Activated CD8-positive, alpha-beta memory T cell treated with anti-CD3 and anti-CD28 coated beads for 48 hours (primary cell): ENCODE data around the gene SAMD4B.

Source experiments
- DNase-seq, 3 experiments: peaks; one replicate each; pipeline ENCODE4 v3.0.0-alpha.2; 2020; ENCODE audit warnings: low read depth in 2 of 3, low spot score in 2 of 3

SAMD4B gene

DNA sequence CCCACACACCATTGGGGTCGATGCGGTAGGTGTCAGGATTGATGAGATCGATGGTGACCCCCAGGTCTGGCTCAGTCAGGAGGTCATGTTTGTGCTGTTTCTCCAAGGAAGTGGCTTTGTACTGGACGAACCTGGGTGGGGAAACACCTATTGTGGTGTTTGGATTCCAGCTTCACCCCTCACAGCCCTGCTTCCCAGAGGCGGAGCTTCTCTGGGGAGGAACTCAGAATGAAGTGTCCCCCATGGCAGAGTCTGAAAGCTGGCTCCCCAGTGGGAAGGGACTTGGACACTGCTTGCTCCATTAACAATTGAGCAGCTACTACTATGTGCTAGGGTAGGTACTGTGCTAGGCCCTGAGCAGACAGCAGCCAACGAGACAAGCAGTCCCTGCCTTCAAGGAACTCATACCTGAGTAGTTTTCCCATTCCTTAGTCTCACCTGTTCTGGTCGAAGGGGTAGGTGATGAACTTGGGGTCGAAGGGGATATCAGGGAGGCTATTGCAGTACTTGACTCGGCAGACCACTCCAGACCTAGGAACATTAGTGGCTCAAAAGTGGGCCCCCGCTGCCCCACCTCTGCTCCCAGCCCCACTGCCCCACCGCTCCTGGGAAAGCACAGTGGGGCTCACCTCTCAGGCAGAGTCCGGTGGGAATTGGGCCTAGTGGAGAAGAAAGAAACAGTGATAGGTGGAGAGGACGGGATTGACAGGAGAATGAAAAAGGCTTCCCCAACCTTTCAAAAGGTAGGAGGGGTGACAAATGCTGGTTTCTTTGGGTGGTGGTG is 47.6 kb downstream of the SAMD4B start:
- DNase-seq: no peak

DNA sequence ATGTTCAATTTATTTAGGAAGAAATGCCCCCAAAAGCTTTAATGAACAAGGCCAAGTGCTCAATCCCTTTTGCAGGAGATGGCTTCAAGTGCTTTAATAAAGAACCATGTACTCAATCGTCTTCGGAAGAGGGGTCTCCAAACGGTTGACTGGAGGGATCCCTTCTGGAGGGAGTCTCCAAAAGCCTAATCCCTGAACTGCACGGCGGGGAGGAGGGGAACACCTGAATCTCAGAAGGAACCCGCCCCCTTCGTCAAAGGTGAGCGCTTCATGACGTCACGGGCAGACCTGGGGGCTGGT is 48.2 kb downstream of the SAMD4B start:
- DNase-seq: peak in 1 of 3 experiments; percentile 64

DNA sequence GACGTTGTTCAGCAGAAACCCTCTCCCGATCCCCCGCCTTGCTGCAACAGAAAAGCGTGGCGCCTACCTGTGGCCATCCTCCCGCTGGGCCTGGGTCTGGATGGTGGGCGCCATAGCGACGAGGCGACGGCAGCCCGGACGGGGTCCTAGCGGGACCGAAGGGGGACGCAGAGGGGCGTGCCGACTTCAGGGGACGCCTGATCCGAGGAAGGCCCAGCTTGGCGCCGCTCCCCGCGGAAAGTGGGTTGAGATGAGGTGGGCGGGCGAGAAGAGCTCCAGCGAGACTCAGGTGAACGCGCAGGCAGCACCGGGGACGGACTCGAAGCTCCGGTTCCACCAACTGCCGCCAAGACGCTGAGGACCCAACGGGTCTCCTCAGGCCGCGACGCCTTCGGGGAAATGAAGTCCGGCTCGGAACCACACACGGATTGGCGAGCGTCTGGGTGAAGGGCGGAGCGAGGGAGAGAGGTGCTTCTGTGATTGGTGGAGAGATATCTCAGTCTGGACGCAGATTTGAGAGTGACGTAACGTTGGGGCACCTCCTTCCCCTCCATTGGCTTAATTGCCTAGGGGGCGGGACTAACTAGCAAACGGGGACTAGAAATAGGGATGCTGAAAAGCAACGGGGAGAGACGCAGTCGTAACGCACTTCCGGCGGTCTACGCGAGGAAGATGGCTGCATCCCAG is 48.7 kb downstream of the SAMD4B start, which contains the start of the genes MED29 and PAF1:
TSS of gene MED29 (plus strand) at position 628 of the 687 bp plus-strand sequence. CDS start at position 673, 45 bp downstream.
TSS of gene PAF1 (minus strand) at position 356 of the 687 bp plus-strand sequence. CDS start at position 114, 242 bp downstream.
- peak in 2 of 3 experiments; percentile 73 to 86 for DNase-seq

DNA sequence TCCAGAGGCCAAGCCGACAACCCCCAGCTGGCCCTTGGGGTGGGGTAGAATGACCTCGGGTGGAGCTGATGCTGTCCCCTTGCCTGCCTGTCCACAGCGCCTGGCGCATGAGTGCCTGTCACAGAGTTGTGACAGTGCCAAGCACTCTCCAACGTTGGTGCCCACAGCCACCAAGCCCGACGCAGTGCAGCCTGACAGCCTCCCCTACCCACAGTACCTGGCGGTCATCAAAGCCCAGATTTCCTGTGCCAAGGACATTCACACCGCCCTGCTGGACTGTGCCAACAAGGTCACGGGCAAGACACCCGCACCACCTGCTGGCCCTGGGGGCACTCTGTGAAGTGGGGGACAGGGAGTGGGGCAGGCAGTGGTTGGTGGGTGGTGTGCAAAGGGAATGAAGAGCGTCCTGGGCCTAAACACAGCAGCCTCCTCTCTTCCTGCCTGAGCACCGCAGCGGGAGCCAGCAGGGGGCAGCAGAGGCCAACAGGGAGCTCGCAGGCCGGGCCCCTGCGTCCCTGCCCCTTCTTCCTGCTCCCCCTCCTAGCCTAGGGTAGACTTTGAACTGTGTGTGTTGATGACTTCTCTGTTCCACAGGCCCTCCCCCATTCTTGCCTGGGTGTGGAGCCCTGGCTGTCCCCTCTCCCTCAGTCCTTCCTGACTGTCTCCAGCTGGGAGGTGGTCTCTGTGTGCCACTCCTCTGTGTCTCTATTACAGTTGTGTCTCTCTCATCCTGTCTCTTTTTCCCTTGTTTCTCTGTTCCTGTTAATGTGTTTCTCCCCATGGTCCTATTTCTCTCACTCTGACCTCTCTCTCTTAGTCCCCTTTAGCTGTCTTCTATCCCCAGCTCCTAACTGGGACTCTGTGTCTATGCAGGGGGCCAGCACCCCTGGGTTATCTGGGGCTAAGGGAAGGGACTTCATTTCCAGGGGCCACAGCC is 55.4 kb downstream of the SAMD4B start:
- DNase-seq: peak; percentile 78 to 93 (median 87)

DNA sequence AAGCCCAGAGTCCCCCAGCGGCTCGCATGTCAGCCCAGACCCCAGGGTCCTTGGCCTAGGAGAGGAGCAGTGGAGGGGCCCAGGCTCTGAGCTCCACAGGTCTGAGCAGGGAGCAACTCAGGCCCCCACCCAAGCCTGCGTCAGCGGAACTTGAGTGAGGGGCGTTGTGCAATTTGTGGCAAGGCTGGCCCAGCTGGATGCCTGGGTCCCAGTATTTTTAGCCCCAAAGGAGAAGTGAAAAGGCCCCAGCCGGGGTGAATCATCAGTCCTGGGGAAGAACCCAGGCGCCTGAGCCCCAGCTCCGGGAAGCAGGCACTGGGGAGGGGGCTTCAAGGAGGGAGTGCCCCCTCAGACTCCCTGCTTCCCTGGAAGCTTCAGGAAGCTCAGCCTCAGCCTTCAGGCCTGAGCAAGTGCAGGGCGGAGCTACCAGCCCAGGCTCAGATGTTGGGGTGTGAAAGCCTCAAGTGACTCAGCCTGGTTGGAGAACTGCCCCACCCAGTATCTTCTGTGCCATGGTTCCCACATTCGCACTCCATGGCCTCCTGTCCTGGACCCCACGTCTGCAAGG is 56.2 kb downstream of the SAMD4B start:
- DNase-seq: peak in 1 of 3 experiments; percentile 36

DNA sequence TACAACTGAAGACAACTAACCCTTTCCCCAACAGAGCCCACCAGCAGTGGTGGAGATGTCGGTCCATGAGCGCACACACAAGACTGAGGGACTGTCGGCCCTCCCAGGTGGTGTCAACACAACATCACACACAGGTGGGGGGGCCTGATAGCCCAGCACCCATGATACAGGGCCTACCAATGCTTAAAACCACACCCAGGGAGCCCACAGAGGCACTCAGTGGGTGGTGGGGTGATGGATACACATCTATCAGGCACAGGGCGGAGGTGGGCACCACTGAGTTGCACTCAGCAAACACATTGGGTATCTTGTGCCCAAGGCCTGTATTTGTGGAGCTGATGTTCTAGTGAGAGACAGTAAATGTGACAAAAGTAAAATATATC is 57.4 kb downstream of the SAMD4B start:
- DNase-seq: no peak

DNA sequence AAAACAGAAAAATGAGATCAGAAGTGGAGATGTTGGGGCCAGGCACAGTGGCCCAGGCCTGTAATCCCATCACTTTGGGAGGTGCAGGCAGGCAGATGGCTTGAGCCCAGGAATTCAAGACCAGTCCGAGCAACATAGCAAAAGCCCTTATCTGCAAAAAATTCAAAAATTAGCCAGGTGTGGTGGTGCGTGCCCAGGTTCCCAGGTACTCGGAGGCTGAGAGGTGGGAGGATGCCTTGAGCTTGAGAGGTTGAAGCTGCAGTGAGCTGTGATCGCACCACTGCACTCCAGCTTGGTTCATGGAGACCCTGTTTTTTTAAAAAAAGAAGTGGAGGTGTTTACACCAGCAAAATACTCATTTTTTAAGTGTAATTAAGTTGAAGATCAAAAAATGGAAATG is 57.8 kb downstream of the SAMD4B start:
- DNase-seq: no peak

DNA sequence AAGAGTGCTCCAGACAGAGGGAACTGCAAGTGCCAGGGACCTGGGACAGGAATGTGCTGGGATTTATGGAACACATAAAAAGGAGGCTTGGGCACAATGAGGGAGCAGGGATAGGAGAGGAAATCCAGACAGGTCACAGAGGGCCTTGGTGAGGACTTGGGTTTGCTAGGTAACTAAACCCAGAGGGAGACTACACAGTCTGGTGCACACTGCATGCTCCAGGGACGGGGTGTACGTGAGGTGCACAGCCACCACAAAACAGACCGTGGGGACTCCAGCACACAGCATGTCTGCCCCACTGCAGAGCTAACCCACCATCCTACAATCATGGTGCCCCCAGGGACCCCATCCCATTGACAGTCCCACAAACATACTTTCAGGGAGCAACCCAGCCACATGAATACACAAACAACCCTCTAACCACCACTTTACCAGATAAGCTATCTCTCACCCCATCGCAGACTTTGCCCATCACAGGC is 58.9 kb downstream of the SAMD4B start:
- DNase-seq: no peak

DNA sequence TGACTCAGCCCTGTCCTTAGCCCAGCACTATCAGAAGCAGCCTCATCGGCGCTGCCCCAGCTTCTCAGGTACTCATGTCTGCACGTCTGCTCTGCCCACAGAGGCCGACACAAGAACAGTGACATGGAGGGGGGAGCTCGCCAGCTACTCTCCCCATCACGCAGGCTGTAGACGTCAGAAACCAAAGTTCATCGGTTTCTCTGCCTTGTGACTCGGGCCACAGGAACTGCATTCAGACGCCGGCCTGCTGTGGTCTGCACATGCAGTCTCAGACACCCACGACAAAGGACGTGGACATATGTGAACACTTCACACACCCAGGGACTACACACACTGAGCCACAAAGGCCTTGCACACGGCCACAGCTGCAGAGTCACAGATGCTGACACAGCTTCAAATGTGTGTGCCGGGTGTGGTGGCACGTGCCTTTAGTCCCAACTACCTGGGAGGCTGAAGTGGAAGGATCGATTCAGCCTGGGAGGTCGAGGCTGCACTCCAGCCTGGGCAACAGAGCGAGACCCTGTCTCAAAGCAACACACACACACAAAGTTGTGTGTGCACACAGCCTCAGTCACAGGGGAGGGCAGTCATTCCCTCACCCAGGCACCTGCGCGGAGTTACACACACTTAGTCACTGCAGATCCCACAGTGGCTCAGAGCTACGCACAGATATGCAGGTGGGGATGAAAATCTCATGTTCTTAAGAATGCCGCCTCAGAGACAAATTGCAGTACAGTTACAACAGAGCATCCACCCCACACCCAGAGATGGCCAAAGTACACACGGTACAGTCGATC is 59.5 kb downstream of the SAMD4B start:
- DNase-seq: peak in 2 of 3 experiments; percentile 57 to 63

DNA sequence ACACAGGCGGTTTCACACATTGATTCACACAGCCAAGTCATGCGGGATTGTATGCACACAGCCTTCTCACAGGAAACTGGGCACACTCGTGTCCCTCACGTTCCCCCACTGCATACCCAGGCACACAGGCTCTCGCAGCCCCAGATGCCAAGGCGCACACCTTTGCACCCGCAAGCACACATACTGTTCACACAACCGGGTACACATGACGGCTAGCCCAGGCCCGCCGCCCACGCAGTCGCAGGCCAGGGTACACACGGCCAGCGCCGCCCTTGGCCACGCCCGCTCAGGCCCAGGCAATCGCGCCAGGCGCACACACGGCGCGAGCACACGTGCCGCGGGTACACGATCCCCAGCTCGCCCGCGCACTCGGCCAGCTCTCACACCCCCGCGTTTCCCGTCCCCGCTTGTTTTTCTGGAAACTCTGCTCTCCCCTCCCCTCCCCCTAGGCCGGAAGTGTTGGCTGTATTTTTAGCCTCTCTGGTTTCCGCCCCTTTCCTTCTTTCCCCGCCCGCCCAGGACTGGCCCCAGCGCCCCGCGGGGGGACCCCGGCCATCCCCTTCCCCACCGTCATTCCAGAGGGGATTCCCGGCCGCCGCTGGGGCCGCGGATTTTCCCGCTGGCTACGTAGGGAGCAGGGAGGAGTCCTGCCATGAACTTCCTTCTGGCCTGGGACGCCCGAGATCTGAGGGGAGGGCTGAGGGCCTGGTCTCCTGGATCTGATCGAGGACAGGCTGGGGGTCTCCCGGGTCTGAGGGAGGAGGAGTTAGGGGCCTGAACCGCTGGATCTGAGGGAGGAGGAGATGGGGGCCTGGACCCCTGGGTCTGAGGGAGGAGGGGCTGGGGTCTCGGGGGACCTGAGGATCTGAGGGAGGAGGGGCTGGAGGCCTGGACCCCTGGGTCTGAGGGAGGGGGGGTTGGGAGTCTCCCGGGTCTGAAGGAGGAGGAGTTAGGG is 60.4 kb downstream of the SAMD4B start:
- peak in 2 of 3 experiments; percentile 63 to 66 for DNase-seq

DNA sequence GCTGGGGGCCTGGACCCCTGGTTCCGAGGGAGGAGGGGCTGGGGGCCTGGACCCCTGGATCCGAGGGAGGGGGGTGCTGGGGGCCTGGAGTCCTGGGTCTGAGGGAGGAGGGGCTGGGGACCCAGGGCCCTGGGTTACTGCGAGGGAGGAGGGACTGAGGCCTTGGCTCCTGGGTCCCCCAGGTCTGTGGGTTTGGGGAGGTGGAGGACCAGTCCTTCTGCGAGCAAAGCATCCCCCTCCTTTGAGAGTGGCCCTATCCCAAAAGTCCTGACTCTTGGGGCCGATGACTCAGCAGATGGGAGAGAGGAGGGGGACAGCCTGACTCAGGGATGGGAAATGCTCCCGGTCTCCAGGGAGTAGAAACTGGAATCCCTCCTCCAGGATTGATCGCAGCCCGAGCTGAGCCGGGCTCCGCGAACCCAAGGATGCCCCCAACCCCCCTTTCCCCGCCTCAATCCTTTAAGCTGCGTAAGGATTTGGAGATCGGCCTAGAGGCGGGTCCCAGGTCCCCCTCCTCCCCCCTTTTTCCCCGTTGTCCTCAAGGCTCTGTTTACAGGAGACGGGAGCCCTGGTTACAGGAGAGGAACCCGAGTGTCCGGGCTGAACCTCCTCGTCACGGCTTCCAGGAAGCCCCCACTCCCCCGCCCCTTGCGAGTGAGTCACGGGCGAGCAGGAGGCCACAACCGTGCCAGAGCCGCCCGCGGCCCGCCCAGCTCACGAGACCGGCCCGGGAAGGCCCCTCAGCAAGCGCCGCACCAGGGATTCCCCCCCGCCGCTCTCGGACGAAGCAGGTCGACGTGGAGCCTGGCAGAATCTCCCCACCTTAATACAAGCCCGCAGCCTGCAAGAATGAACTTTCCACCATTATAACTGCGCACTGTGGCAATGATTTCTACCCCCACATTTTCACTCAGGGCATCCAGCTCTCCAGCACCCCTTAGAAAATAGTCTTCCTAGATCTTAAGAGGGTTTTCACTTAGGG is 61.4 kb downstream of the SAMD4B start:
- peak; percentile 80 to 90 (median 89) for DNase-seq

DNA sequence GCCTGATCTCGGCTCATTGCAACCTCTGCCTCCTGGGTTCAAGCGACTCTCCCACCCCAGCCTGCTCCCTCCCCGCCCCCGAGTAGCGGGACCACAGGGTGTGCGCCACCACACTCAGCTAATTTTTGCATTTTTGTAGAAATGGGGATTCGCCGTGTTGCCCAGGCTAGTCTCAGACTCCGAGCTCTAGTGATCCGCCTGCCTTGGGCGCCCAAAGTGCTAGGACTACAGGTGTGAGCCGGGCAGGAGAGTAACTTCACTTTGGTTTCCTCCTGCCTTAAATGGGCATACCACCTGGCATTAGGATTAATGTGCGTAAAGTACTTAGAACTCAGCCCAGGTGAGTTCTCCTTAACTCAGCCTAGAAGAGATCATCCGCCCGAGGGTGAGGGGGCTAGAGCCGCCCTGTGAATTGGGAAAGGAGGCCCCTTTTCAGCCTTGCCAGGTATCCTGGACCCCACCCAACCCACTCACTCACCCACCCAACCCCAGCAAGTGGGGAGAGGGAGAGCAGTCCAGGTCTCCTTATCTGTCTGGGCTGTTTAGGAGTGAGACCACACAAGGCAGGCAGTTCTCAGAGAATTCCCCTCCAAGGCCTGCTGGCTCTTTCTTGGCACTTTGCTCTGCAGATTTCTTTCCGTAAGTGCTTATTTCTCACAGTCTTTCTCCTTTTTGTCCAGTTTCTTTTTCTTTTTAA is 63.2 kb downstream of the SAMD4B start:
- DNase-seq: no peak

DNA sequence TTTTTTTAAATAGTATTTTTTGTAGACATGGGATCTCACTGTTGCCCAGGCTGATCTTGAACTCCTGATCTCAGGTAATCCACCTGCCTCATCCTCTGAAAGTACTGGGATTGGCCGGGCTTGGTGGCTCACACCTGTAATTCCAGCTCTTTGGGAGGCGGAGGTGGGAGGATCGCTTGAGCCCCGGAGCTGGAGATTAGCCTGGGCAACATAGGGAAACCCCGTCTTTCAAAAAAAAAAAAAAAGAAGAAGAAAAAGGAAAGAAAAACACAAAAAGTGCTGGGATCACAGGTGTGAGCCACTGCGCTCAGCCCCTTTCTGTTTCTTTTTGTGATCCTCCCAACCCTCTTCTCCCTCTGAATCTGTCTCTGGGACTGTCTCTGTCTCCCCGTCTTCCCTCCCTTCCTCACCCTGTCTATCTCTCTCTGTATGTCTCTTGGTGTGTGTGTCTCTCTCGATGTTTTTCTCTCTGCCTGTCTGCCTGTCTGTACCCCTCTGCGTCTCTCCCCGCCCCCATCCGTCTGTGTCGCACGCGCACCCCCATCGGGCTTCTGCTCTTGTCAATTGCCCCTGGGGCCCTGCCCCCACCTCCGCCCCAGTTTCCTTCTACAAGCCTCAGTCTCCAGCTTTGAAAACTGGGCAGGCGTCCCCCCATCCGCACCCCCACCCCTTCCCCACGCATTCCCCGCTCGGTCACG is 63.9 kb downstream of the SAMD4B start:
- peak in 2 of 3 experiments; percentile 59 to 61 for DNase-seq

DNA sequence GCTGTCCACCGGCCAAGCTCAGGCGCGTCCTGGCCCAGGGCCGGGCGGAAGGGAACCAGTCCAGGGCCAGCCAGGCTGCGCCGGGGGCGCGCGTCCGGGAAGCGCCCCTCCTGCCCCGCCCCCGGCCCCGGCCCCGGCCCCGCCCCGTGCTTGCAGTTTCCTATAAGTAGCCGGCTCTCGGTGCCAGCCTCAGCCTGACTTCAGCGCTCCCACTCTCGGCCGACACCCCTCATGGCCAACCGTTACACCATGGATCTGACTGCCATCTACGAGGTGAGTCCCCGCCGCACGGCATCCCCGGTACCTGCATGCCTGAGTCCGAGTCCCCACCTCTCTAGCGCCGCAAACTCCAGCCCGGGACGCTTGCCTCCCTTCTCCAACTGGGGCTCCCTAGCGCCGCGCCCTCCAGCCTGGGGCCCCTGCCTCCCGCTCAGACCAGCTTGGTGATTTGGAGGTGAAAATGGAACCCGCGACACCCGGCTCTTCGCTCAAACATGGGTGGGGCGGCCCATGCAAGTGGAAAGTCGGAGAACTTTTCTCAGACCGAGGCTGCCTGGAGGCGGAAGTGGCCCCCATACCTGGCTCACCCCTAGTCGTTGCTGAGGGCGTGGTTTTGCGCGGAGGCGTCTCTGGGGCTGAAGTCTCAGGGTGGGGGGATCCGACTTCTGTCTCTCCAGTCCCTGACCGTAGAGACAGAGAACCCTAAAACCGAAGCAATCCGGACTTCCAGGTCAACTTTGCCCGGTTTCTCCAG is 64.6 kb downstream of the SAMD4B start, which contains the start of gene ZFP36:
TSS of gene ZFP36 (plus strand) at position 192 of the 754 bp plus-strand sequence. CDS start at position 250, 58 bp downstream.
- peak; percentile 71 to 91 (median 84) for DNase-seq

DNA sequence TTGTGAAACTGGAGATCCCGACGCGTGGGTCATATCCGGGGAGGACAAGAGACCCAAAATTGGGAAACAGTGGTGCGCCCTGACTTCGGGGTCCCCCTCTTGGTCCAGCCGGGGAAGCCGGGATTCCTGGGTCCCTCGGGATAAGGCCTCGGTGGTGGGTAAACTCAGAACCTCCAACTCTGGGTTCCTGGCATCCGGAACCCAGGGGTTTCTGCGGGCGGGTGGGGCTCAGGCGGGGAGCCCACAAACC is 65.1 kb downstream of the SAMD4B start:
- no peak for DNase-seq
